Loucy (cell line): Measurements from ENCODE around the gene VEZF1.

Experiments used
- EZH2phosphoT487 ChIP-seq: fragments of 200-600 bp; IDR thresholded peaks from 2 replicates; pipeline ENCODE4 v1.6.1; 2018; ENCODE audit warnings: antibody characterized with exemption, mild to moderate bottlenecking, moderate library complexity, borderline replicate concordance
- TF ChIP-seq, protein P1 (sequence below): fragments of 200-600 bp; sonication (generic); conservative IDR thresholded peaks from 2 replicates; pipeline ENCODE4 v1.5.1; 2014; ENCODE audit warnings: mild to moderate bottlenecking, antibody characterized with exemption, low read length

DNA sequence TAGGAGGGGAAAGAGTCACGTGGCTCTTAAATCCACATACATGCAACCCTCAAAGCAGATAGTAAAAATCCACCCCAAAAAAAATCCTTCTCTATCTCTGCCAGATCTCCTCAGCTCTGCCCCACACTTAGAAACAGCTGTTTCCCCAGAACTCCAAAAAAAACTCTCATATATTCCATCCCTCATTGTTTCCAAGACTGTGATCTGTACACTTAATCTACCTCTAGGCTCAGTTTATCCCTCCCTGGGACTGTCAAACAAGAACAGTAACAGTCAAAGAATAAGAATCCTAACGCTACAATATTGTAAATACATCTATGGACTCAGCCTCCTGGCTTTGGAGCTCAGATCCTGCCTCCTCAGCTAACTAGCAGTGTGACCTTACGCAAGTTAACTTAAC, 44.4 kb downstream of the VEZF1 start:
- TF ChIP-seq, protein P1, sequence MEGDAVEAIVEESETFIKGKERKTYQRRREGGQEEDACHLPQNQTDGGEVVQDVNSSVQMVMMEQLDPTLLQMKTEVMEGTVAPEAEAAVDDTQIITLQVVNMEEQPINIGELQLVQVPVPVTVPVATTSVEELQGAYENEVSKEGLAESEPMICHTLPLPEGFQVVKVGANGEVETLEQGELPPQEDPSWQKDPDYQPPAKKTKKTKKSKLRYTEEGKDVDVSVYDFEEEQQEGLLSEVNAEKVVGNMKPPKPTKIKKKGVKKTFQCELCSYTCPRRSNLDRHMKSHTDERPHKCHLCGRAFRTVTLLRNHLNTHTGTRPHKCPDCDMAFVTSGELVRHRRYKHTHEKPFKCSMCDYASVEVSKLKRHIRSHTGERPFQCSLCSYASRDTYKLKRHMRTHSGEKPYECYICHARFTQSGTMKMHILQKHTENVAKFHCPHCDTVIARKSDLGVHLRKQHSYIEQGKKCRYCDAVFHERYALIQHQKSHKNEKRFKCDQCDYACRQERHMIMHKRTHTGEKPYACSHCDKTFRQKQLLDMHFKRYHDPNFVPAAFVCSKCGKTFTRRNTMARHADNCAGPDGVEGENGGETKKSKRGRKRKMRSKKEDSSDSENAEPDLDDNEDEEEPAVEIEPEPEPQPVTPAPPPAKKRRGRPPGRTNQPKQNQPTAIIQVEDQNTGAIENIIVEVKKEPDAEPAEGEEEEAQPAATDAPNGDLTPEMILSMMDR, result no peak
- TF ChIP-seq EZH2phosphoT487, result no peak
